Mammary epithelial cell (primary cell): ENCODE measurements around the gene MED25.

Experiments
- EZH2 ChIP-seq: IDR thresholded peaks from 2 replicates; pipeline ENCODE4 v1.6.1; 2012; ENCODE audit warnings: low read length, inconsistent platforms, borderline replicate concordance
- TF ChIP-seq, protein P1 (sequence below), 2 donors: IDR thresholded peaks in 1 of 2; conservative IDR thresholded peaks in 1 of 2; 2 replicates each; pipeline ENCODE4 v1.5.1; 2011 to 2012; ENCODE audit warnings: inconsistent platforms in 2 of 2, low read length in 2 of 2, mild to moderate bottlenecking in 2 of 2, control low read depth in 1 of 2, low read depth in 1 of 2; ENCODE audit not compliant: insufficient read depth in 1 of 2; ENCODE audit errors: extremely low read depth in 1 of 2

DNA sequence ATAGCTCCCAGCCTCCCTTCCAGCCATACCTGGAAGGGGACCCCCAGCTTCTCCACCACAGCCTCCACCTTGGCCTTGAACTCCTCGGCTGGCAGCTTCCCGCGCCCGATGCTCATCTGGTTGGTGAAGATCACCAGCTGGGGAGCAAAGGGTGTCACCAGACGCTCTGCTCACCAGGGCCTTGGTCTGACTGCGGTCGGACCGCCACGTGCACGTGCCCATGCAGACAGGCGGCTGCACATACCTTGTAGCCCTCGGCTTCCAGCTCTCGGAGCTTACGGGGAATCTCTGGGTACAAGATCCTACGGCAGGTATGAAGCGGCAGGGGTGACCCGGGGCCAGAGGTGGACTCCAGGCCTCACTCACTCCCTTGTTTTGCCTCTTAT, 45.8 kb downstream of the MED25 start:
- TF ChIP-seq, protein P1, sequence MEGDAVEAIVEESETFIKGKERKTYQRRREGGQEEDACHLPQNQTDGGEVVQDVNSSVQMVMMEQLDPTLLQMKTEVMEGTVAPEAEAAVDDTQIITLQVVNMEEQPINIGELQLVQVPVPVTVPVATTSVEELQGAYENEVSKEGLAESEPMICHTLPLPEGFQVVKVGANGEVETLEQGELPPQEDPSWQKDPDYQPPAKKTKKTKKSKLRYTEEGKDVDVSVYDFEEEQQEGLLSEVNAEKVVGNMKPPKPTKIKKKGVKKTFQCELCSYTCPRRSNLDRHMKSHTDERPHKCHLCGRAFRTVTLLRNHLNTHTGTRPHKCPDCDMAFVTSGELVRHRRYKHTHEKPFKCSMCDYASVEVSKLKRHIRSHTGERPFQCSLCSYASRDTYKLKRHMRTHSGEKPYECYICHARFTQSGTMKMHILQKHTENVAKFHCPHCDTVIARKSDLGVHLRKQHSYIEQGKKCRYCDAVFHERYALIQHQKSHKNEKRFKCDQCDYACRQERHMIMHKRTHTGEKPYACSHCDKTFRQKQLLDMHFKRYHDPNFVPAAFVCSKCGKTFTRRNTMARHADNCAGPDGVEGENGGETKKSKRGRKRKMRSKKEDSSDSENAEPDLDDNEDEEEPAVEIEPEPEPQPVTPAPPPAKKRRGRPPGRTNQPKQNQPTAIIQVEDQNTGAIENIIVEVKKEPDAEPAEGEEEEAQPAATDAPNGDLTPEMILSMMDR (conservative IDR thresholded peaks at IDR 0.05 in 1 of 2, IDR thresholded peaks at IDR 0.05 in 1 of 2; ENCODE audit: extremely low read depth in 1 of 2, insufficient read depth in 1 of 2, low read depth in 1 of 2, low read length in 2 of 2), result no peak
- TF ChIP-seq EZH2, result no peak
